Kasumi-1 (cell line): ENCODE measurements around the gene C9orf152.

ENCODE experiments used
- DNase-seq, 2 experiments: peaks; one replicate each; lab custom pipeline; 2025; lab: John Stamatoyannopoulos, UW

C9orf152 gene

DNA sequence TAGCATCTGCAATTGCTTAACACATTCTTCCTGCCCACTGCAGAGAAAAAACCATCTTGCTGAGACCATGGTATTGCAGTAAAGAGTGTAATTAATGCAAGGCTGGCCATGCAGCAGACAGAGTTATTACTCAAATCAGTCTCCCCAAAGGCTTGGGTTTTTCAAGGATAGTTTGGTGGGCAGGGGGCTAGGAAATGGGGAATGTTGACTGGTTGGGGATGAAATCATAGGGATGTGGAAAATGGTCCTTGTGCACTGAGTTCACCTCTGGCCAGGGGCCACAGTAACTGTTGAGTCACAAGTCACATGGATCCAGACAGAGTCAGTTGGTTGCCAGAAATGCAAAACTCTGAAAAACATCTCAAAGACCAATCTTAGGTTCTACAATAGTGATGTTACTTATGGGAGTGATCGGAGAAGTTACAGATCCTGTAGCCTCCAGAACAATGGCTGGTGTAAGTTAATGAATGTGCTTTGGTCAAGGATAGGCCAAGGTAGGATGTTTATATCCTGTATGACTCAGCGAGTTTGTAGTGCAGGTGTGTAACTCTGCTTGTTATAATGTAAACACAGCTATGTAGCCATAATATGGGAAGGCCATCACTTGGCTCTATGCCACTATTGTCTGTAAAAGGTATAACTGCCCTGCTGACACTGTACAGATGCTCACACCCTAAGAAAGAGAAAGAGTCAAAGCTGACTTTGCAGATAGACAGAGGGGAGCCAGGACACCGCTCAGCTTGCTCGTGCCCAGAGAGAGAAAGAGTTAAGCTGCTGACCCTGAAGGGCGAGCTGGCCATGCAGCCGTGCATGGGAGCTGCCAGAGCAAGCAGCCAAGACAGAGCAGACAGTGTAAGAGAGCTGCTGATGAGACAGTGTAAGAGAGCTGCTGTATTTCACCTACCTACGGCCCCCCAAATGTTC lies 27.2 kb downstream of the C9orf152 start:
- no peak for DNase-seq

DNA sequence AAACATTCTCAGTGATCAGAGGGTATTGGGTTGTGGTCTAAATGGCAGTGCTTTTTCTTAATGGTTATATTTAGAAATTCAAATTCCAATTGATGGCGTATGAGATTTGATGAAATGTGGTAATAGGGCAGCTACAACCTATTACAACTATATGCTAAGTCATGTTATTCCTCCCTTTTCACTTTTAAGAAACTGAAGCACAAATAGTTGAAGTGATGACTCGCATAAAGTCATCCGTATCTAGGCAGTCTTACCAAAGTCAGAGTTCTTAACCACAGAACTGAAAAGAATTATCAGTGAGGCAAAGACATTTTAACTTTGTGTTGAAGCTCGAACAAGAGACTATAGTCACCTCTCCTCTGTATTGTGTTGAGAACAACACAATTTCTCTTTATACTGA lies 28.2 kb downstream of the C9orf152 start:
- DNase-seq, result no peak

DNA sequence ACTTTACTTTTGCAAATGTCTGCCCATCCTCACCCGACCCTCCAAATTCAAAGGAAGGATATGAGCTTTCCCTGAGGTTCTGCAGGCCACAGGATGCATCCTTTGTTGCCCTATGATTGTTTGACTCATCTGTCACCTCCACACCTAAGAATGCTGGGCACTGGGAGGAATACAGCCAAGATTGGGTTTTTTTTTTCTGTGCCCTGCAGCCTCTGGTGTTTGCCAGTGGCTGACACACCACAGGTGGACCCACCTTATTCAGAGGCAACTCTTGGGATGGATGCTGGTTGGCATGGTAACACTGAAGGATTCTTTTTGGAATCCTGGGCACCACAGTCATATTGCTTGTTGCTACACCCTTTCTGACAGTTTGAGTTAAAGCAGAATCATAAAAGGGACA lies 29.7 kb downstream of the C9orf152 start:
- no peak for DNase-seq

DNA sequence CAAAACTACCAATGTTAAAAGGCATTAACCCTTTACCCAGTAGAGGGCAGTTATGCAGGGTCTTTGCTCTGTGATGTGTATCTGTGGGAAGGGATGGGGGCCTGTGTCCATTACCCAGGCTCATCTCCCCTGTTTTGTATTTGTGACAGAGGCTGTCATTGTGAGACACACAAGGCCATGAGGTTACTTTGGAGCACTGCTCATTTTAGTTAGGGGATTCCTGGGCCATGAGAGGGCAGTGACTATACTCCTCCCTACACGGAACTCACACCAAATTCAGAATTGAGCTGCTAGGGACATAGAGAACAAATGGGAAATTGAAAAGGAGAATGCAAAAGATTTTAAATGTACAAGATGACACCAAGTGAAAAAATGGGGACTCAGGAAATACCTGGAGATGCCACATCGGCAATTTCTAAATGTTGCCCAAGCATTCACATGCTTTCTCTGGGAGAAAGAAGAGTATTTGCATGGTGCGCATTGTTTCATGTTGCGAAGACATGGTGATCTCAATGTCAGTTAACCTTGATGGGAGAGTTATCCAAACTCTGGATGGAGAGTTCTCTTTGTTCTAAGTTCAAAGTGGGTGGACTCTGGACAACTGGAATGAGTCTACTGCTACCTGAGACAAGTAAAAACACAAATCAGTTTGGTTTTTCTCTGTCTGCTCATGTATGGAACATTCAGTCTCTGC lies 32.5 kb downstream of the C9orf152 start:
- no peak for DNase-seq

DNA sequence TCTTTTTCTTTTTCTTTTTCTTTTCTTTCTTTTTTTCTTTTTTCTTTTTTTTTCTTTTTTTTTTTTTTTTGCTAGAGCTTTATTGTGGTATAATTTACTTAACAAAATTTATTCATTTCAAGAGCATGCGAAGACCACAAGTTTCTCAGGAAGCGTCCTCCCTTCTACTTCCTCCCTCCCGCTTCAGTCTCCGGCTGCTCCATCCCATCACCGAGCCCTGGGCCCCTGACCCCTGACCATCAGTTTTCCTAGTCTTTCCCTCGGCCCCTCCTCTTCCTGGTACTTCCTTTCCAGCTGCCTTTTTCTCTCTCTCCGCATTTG lies 34.7 kb downstream of the C9orf152 start:
- peak; percentile 6 to 44 for DNase-seq

DNA sequence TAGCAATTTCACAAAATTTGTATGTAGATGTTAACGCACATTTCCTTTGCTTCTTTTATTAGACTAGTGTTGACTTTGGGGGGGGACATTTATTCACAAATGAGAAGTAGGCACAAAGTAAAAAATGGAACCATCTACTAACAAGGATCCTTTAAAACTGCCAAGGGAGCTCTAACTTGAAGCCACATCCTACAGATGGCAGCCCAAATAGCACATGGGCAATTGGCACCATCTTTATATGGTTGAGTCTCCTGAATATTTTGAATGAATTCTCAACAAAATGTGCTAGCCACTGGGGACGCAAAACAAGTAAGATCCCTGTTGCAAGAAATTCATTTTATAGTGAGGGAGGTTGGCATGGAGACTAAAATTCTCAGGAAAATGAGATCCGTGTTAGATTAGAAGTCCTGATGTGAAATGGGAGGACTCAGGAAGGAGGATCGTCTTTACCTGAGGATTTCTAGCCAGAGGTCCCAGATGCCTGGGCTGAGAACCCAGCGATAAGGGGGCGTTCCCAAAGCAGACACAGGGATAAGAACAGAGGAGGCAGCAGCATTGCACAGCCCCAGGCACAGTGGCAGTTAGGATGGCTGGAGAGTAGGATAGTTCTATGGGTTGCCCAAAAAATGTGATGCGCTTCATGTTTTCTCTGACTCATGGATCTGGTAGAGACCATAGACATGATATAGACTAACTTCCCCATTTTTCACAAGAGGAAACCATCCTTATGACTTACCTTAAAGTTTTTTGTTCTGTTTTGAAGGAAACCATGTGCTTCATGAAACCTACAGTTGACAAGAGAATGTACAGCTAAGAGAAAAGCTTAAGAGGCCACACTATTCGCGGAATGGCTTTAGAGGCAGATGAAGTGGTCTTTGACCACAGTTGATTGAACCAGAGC lies 37.4 kb downstream of the C9orf152 start:
- DNase-seq, result peak; percentile 66 to 75

DNA sequence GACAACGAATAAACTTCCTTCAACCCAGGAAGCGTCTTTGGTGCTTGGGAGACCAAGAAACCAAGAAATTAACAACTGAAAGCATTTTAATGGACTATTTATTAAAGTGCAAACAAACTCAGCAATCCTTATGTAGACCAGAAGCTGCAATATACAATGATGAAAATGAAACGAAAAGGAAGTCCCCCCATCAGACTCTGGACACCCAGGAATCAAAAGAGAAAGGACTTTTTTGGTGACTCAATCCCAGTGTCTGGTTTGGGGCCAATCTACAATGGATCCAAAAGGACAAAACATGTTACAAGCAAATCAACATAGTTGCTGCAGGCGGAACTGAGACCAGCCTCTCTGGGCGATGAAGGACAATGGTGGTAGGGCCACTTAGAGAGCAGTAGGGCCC lies 39.5 kb downstream of the C9orf152 start:
- DNase-seq, result no peak

DNA sequence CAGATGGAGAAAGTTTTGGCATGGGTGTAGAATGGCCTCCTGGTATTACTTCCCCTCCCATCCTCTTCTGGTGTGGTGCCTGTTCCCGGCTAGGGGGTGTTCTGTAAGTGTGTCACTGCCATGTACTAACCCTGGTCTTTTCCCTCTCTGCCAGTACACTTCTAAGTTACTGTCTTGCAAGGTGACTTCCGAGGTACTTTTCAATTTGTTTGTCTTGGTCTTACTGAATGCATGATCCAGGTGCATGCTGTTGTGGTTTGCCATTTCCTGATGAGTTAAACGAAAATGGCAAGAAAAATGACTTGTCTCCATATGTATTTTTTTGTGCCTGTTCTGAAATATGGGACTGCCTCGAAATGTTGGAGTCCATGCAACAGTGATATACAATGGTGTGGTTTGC lies 46.0 kb downstream of the C9orf152 start:
- no peak for DNase-seq

DNA sequence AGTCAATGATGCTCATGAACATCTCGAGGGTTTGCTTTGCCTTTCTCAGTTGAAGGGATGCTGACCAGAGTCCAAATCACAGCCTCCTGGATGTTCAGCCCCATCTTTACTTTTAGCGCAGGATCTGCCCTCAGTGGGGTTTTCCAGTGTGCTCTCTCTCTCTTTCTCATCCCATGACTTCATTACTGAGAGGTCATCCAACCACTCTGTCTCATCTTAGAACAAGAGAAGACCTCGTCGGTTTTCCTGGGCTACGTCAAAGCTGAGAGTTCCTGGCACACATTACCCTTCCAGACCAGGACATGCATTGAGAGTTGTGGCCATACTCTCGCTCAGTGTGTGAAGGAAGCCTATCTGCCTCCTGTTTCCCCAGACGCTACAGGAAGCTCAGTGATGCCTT lies 47.3 kb downstream of the C9orf152 start:
- no peak for DNase-seq

DNA sequence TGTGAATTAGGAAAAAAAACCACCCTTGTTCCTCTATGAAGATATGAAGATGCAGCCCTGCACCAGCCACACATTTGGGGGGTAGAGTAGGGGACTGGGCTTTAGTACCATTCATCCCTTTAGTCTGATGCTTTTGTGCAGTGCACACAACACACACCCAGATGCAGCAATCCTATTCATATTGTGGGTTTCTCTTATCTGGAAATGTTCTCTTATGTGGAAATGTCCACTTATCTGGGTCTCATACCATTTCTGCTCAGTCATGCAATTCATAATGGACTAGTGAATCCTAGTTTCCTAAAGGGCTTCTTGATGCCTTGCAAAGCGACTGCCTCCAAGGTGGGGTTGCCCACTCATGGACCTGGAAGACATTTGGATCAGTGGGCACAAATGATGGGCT lies 47.8 kb downstream of the C9orf152 start:
- DNase-seq, result no peak

DNA sequence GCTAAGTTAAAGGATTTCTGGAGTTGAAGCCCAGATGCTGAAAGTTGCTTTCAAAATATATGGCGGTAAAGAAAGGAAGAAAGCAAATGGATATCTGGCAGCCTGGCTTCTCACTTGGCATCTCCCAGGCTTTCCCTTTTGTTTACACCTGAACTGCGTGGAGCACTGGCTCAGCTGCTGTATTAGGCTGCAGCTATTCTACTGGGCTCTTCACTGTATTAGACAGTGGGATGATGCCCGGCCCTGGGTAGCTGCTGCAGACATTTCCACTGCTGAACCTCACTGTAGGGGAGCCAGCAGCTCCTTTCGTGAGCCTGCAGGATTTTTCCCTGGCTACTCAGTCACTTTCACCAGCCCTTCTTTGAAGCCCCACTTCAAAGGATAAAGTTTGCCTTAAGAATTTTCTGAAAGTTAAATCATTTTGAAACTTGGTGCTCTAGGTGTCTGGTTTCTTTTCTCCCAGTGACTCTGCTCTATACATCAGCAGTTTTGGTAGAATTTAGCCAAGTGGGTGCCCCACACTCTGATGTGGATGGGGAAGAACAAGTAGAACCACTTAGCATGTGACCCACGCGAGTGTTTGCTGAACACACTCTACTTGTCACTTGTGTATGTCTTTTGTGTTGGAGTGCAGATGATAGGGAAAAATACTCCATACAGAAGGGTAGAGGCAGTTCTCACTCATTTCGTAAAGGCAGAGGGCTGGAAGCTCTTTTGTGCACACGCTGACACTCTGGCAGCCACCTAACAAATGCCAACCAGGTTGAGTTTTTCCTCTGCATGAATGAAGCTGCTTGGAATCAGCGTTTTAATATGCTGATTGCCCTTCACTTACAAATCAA lies 49.9 kb downstream of the C9orf152 start:
- no peak for DNase-seq

DNA sequence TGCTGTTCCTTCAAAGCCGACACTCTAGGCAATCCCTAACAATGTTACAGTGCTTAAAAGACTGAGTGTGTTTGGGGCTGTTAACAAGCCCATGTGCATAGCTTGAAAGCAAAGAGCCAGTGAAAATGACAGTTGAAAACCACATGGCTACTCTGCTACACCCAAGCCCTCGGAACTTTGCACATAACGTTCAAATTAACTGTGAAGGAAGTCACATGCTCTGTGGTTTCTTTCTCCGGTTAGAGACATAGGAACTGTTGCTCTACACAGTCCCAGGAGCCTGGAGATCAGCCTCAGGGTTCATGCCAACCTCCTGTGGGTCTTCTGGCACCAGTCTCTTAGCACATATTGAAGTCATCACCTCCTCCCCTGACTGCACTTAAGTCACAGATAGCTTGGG lies 51.1 kb downstream of the C9orf152 start:
- DNase-seq, result peak; percentile 98 to 99

DNA sequence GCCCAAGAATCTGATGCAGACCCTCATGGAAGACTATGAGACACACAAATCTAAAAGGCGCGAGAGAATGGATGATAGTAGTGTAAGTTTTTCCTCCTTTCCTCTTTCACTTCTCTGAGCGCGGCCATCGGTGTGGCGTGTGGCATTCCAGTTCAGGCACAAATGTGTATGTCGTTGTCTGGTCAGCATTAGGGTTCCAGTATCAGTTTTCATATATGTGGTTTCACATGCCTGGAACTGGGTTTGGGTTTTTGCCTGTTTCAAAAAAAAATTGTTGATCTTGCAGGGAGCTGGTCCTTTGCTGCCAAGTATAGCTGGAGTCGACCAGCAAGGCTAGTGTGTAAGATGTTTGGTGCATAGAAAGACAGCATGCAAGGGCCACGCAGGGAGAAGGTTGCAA lies 51.5 kb downstream of the C9orf152 start:
- no peak for DNase-seq

DNA sequence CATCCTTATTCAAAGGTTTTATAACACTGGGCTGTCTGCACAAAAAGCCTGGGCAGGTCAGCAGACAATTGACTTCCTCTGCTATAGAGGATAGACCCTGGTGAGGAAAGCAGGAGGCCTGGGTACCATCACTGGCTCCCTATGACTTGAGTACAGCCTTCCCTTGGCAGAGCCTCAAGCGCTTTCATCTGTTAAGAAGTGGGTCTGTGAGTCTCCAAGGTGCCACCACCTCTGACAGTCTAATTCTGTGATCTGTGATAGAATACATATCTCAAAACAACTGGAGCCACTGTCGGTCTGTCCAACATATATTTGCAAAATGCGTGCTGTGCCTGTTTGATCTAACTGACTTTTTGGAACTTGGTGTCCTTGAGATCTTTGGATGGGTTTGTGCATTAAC lies 52.2 kb downstream of the C9orf152 start:
- DNase-seq, result no peak

DNA sequence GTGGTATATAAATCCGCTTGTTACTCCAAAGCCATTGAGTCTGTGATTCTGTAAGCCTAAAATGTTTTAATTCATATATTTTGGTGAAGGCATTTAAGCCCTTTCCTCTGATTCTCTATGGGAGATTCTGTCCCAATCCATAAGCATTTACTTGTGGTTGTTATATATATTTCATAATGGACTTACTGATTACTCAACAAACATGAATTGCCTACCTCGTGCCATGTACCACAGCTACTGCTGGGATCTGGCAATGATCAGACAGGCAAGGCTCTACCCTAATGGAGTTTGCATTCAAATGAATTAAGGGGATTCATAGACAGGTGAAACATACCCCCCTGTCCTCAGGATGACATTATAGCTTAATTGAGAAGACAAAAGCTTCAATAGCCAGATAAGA lies 54.5 kb downstream of the C9orf152 start:
- DNase-seq, result no peak

DNA sequence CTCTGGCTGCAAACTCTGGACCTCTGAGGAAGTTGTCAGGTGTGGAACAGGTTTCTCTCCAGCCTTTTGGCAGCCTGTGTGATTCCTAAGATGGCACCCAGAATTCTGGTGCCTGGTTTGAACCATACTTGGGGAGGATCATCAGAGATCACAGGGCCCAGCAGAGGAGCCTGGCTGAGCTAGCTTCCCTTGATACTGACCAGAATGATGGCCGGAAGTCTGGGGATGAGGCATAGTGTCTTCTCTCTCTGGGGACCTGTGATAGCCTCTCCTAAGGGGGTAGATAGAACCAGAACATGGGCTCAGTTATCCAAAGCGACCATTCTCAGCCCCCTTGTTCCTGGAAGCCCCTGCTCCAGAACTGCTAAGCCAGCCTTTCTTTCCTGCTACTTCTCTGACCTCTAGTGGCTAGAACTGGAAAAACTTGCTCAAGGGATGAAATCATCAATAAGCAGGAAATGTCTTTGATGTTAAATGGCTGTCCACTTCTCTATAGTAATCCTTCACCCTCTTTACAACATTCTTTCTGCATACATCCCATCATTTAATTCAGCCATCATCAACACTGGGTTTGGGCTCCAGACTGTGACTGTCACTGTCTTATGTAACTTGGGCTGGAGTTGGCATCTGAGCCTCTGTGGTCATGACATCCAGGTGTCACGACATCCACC lies 55.1 kb downstream of the C9orf152 start:
- peak; percentile 77 to 90 for DNase-seq
